ENCODE results near the gene PRCD.

PRCD gene, protein sequence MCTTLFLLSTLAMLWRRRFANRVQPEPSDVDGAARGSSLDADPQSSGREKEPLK

DNA sequence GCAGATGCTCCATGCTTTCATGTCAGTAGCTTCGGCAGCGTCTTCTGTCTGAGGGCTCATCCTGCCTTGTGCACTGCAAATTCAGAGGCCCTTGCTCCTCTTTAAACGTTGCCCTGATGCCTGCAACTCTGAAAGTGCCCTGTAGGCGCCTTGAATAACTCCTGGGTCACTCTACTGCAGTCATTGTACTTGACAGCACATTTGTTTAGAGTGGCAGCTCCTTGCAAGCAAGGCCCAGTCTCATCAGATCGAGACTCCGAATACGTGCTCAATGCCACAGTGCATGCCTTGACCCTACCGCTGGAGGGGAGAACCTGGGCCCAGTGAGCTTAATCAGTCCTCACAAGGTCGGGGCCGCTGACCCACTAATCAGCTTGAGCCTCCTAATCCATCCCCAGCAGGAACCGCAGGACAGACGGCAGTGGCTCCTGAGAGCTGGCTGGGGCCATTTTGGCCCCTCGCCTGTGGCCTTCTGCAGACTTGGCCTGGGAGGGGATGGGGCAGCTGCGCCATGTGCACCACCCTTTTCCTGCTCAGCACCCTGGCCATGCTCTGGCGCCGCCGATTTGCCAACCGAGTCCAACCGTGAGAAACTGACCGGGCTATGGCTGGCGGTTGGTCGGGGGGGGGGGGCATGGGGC, at the start of gene PRCD:
Gene PRCD (plus strand): TSS at position 414 of the 641 bp plus-strand sequence. CDS start 98 bp downstream, at position 512.
- TF ChIP-seq POLR2A (IDR thresholded peaks at IDR 0.05; ENCODE audit: low read length) (no peak), GATA1 (IDR thresholded peaks at IDR 0.05; ENCODE audit: low read depth, low read length) (no peak)
- DNase-seq = no peak

DNA sequence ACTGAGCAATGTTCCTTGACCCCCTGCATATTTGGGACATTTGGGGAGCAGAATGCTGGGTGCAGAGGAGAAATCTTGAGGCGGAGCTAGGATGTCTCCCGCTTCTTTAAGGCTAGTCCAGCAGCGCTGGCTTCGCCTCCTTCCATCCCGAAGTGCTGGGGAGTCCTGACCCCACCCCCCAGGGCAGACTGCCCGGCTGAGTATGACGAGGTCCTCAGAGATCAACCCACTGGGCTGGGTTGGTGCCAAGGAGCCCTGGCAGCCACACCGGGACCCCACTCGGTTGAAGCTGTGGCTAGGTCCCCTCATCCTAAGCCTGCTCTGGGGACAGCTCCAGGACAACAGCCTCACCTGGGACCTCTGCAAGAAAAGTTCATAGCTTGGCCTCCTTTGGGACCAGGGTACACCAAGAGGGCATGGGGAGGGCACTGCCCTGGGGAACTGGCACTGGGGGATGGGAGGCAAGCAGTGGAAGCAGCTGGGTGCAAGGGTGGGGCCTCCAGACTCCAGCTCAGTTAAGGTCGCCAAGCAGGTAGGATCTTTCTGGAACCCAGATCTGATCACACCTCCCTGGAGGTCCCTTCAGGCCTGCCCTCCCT, 49.6 kb upstream of the PRCD start:
- TF ChIP-seq POLR2A (IDR thresholded peaks at IDR 0.05; ENCODE audit: low read length) (no peak), GATA1 (IDR thresholded peaks at IDR 0.05; ENCODE audit: low read depth, low read length) (no peak)
- DNase-seq = no peak

GRCh38 chr17:76491271-76492122, 48.3 kb upstream of the PRCD start:
- no peak for DNase-seq
- TF ChIP-seq POLR2A (IDR thresholded peaks at IDR 0.05; ENCODE audit: low read length) (no peak), GATA1 (IDR thresholded peaks at IDR 0.05; ENCODE audit: low read depth, low read length) (no peak)

GRCh38 chr17:76492123-76492988, 47.5 kb upstream of the PRCD start:
- DNase-seq = no peak
- TF ChIP-seq POLR2A (IDR thresholded peaks at IDR 0.05; ENCODE audit: low read length) = no peak
- TF ChIP-seq GATA1 (IDR thresholded peaks at IDR 0.05; ENCODE audit: low read depth, low read length) = no peak

- no peak for DNase-seq
- no peak for TF ChIP-seq GATA1 (IDR thresholded peaks at IDR 0.05; ENCODE audit: low read depth, low read length)
- TF ChIP-seq POLR2A (IDR thresholded peaks at IDR 0.05; ENCODE audit: low read length) = no peak
Observed at GRCh38 chr17:76492989-76493501, 46.8 kb upstream of the PRCD start.

DNA sequence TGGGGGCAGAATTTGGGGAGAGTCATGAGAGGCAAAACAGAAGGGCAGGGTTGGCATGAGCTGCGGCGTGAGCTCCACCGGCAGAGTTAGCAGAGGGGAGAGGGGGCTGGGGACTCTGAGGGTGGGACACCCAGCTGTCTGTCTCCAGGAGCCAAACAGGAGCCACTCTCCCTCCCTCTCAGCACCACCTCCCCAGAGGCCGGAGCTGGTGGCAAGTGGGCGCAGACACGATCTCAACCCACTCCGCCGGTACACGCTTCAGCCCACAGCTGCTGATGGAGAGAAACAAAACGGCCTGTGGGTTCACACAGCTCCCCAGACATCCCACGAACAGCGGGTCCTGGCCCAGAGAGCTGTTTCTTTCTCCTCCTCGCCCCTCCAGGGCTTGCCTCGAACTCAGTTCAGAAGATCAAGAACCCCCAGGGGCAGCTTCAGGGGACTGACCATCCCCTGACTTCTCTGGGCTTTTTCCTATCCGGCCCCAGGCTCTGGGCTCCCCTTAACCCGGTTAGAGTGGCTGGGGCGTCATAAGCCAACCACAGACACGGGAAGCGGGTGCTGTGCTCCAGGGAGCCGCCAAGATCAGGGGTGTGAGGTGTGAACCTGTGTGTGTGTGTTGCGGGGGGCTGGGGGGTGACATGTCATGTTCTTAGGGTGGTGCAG, 46.2 kb upstream of the PRCD start:
- no peak for DNase-seq
- TF ChIP-seq GATA1 (IDR thresholded peaks at IDR 0.05; ENCODE audit: low read depth, low read length) (no peak), POLR2A (IDR thresholded peaks at IDR 0.05; ENCODE audit: low read length) (no peak)

- TF ChIP-seq GATA1 (IDR thresholded peaks at IDR 0.05; ENCODE audit: low read depth, low read length) = no peak
- TF ChIP-seq POLR2A (IDR thresholded peaks at IDR 0.05; ENCODE audit: low read length) = no peak
- DNase-seq = no peak
Observed at GRCh38 chr17:76495663-76496400, 44.0 kb upstream of the PRCD start.

- DNase-seq = no peak
- TF ChIP-seq GATA1 (IDR thresholded peaks at IDR 0.05; ENCODE audit: low read depth, low read length) = no peak
- TF ChIP-seq POLR2A (IDR thresholded peaks at IDR 0.05; ENCODE audit: low read length) = no peak
Observed at GRCh38 chr17:76496464-76496863, 43.4 kb upstream of the PRCD start.

DNA sequence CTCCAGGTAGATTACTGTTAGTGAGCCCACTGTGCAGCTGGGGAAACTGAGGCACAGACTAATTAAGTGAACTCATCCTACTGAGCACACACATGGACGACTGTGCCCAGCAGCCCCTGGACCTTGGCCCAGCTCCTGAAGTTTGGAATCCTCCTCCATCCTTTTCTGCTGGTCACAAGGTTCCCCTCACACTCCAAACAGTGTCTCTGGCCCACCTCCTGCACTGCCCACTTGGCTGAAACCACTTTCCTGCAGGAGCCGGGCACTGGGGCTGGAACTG, 42.2 kb upstream of the PRCD start:
- DNase-seq = no peak
- TF ChIP-seq GATA1 (IDR thresholded peaks at IDR 0.05; ENCODE audit: low read depth, low read length) = no peak
- TF ChIP-seq POLR2A (IDR thresholded peaks at IDR 0.05; ENCODE audit: low read length) = no peak

DNA sequence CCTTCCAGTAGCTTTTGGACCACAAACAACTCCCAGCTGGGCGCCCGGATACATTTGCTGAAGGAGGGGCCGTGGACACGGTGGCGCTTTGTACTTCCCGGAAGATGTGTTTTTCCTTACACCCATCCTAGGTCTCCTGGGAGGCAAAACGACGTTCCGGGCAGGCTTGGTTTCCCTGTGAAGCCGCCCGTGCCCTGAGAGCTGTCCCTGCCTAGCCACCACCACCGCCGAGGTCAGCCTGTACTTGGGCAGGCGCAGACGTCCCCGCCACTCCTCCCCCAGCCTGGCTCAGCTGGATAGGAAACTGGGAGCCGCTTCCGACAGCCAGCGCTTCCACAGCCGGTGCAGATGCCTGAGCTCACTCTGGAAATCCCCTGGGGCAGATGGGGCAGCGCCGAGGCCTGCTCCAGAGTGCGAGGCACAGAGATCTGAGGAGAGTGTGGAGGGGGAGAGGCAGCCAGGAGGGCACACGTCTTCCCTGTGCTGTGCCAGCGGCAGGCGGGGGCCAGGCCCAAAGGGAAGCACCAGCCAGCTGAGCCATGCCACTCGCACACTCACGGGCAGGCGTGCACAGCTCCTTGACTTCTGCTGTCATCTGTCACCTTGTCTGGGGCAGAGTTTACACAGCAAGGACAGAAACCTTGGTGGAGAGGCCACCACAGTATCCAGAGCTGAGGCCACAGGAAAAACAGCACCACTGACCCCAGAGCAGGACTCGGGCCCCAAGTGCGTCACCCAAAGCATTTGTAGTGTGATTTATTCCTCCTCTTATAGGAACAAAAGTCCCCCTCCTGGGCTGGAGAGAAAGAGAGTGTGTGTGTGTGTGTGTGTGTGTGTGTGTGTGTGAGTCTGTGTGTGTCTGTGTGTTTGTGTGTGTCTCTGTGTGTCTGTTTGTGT, 41.6 kb upstream of the PRCD start:
- TF ChIP-seq GATA1 (IDR thresholded peaks at IDR 0.05; ENCODE audit: low read depth, low read length) (no peak), POLR2A (IDR thresholded peaks at IDR 0.05; ENCODE audit: low read length) (no peak)
- no peak for DNase-seq

DNA sequence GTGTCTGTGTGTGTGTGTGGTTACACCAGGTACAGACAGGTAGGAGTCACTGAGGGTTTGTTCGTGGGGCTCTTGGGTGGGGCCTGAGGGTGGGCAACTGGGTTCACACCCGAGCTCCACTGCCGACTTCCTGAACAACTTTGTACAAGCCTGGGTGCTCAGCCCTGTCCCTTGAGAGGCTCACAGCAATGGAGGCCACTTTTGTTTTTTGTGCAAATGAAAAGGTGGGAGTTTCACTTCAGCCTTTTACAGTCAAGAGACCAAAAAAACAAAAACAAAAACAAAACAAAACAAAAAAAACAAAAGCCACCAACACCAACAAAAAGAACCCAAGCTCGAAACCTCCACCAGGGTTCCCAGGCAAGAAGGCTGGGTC, 41.0 kb upstream of the PRCD start:
- TF ChIP-seq GATA1 (IDR thresholded peaks at IDR 0.05; ENCODE audit: low read depth, low read length) (no peak), POLR2A (IDR thresholded peaks at IDR 0.05; ENCODE audit: low read length) (no peak)
- no peak for DNase-seq

Measured in erythroblast (primary cell).